Kidney capillary endothelial cell (primary cell): ENCODE measurements around the gene MYLK4.

Experiments
- DNase-seq: peaks from one replicate; pipeline ENCODE4 v3.0.0-alpha.2; 2018; ENCODE audit warnings: low spot score

Gene MYLK4

DNA sequence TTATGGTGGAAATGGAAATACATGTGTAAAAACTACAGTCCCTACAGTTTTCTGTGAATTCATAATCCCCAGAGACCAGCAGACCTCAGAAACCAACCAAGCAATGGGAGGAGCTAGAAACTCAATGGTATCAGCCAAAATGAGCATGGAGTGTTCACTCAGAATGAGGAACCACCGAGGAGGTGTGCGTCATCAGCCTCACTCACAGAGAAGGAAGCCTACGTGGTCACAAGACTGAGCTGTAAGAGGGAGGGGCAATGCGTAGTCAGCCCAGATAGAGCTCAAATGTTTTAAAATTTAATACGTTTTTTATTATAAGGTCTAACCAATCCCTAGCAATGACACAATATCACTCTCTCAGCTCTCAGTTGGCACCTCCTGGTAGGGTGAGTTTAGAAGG, 17.4 kb downstream of the MYLK4 start:
- DNase-seq: no peak

- DNase-seq: no peak
These were observed 18.1 kb downstream of the MYLK4 start for GRCh38 chr6:2732503-2733089.

DNA sequence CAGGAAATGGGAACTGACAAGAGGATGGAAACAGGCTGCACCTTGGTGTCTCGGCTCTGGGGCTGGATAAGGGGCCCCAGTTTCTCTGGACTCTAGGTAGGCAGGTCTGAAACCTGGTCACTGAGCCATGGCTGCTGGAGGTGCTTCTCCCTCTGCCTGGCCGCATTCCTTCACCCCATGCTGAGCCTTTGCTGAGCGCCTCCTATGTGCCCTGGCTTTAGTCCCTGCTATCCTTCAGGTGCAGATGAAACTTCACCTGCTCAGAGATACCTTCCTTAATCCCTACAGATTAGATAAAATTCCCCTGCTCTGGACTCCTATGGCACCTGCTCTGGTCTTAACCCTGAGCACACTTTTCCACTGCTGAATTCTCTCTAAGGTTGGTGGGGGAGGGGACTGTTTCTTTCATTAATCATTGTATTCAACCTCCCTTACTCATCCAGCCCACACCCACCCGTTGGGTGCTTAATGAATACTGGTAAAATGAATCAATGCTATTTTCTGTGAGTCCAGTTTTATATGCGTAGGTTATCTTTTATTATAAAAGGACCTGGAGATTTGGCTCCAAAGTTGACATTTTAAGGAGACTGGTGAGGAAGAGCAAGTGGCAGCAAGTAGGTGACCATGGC, 19.3 kb downstream of the MYLK4 start:
- DNase-seq: no peak

DNA sequence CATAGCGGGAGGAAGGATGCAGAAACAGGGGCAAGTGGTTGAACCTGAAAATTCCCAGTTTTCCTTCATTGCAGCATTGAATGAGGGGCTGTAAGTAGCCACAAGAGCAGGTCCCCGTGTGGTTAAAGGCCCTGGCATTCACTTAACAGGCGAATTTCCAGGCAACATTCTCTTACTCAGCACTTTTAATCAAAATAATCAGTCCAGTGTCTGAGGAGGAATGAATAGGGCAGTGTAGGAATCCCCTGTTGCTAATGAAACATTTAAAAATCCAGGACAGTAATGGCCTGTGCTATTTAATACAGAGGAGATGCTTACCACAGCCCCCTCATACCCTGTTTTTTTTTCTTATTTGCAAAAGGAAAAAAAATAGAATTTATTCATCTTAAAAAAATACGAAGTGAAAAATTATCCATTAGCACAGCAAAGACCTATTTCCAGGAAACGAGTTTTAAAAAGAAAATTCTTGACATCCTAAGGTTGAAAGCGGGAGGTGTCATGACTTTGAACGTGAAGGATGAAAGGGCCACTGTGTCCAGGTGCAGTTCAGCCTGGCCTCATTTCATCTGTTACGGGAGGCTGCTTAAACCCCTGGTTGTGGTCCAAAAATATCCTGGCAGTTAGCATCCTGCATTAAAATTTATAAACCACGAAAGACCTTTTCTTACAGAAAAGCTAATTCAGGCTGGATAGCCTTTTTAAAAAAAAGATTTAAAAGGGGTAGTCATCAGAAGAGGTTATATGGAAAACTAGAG, 20.2 kb downstream of the MYLK4 start:
- DNase-seq: no peak

DNA sequence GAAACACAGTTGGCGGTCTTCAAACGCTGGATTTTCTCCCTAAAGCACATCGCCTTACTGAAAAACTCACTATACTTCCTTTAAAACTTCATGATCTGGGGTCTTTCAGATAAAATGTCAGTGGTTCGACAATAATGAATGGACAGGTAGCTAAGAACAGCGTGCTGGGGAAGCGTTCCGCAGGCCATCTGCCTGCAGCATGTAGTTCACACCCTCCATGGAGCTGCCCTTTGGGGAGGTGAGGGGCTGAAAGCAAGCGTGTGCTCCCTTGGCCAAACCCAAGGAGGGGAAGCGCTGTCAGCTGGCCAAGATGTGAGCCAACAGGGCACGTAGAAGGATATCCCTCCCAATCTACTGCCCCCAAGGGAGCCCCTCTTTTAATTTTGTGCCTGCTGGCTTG, 20.8 kb downstream of the MYLK4 start:
- no peak for DNase-seq

GRCh38 chr6:2725999-2726567, 24.6 kb downstream of the MYLK4 start:
- no peak for DNase-seq

DNA sequence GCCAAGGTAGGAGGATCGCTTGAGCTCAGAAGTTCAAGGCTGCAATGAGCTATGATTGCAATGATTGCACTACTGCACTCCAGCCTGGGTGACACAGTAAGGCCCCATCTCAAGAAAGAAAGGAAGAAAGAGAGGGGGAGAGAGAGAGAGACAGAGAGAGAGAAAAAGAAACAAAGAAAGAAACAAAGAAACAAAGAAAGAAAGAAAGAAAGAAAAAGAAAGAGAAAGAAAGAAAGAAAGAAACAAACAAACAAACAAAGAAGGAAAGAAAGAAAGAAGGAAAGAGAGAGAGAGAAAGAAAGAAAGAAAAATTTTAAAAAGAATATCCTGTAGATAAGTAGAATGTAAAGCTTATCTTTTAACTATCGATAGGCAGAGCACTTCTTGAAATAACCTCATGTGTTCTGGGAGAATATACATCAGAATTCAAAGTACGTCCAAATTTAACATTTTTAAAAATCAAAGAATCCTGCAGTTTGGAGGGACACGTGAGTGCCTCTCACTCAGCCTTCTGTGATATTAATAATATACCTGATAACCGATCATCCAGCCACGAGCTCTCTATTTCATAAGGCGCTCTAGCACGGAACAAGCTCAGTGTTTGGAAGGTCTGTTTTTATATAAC, 25.2 kb downstream of the MYLK4 start:
- DNase-seq: no peak

GRCh38 chr6:2721219-2721618, 29.5 kb downstream of the MYLK4 start:
- DNase-seq: no peak

DNA sequence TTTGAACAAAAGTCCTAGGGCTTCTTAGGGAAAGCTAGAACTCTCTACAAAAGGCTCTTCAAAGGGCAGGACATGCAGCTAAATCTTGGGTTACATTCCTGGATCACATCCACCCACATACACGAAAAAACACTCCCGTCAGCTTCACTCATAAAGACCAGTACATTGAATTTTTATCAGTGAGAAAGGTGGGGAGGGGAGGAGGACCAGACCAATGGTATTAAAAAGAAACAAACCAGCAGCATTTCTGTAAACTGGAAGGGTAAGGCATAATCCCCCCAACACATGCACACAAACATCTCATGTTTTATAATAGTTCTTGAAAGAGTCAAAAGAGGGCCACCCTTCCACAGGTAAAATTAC, 31.6 kb downstream of the MYLK4 start:
- DNase-seq: no peak

- peak; percentile 13 for DNase-seq
These were observed 32.2 kb downstream of the MYLK4 start for GRCh38 chr6:2718334-2719092.

- DNase-seq: no peak
These were observed 33.6 kb downstream of the MYLK4 start for GRCh38 chr6:2716936-2717700.

DNA sequence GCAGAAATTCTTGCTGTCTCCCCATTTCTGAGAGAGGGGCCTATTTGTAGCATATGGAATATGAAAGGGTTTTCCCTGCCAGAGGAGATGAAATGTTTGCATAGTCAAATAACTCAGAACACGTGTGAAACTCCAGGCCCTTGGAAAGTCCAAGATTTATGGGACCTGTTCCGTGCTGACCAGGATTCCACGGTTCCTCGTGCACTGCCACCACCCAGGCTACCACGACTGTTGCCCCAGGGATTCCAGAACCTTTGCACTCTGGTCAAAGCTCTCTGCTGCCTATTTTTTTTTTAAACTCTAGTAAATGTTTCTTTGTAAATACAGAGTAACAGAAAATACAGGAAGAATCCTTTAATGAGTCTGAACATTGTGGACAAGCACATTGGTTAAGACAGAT, 35.0 kb downstream of the MYLK4 start:
- DNase-seq: no peak

GRCh38 chr6:2714111-2714895, 36.4 kb downstream of the MYLK4 start:
- no peak for DNase-seq

- no peak for DNase-seq
These were observed 37.1 kb downstream of the MYLK4 start for GRCh38 chr6:2713473-2714110.

DNA sequence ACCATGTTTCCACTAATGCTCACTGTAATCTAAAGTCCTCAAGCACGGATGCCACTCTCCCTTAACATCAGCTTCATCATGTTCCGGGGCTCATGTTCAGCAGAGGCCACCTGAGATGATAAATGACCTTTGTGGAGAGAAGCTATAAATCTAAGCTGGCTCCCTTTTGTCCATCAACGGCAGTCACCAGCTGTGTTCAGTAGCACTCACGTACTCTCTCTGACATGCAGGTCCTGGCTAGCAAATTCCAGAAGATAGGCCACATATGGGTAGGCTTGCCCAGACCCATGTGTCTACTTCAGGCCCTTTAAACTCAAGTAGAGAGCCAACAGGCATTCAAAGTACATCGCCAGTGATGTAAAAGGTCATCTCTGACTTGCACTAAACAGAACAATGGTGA, 38.6 kb downstream of the MYLK4 start:
- no peak for DNase-seq

DNA sequence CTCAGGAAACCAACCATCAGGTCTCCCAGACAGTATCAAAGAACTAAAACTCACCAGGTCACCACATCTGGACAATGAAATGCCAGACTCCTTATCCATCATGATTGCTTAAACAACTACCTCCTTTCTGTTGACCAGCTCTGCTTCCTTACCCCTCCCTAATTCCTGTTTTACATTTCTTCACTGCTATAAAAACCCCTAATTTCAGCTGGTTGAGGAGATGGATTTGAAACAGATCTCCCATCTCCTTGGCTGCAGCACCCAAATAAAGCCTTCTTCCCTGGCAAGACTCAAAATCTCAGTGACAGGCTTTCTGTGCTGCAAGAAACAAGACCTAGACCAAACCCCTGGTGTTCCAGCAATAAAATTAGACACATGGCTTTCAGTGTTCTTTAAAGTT, 40.3 kb downstream of the MYLK4 start:
- no peak for DNase-seq

DNA sequence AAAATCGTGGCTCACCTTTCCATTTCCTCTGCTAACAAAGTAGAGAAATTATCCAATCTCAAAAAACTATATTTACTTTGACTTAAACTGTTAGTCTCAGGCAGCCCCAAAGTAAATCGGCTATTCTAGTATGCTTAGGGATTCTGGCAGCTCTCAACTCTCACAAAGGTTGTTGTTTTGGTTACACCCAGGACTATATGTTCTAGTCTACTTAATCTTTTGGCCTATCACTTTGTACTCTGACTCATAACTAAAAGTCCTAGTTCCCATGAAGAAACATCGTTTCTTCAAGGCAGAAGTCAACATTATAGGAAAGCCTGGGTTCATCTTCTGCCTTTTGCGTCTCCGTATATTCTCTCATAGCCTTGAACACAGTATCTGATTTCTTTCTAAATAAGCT, 42.3 kb downstream of the MYLK4 start:
- DNase-seq: no peak

DNA sequence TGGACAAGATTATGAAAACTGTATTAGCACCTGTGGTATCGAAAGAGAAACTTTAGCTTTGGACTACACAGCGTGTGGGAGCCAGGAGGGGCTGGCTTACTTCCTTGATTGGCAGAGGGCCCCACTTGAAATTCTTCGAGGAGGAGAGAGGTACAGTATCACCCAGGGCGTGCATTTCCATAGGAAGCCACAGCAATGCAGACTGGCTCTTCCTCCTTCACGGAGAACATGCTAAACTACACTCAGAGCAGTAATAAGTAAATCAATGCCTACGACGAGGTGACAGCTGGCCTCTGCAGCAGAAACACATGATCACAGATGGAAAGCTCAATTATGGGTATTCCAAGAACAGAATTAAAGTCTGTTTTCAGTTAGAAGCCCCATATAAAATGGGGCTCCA, 44.2 kb downstream of the MYLK4 start:
- DNase-seq: no peak

DNA sequence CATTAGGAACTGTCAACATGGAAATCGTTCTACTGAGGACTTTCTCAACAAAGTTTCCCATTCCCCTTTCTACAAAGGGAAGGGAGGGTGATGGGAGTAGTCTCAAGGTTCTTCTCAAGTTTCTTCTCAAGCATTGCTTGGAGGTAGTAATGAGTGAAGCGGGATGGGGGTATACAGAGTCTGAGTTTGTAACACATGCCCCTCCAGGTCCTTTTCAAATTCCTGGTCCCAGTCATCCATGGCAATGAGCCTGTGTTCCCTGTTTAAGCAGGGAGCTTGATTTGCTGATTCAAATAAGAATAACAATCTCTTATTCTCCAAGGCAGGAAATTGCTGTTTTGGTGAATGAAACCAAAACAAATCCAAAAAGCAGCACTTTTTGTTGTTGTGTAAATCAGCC, 45.5 kb downstream of the MYLK4 start:
- DNase-seq: no peak

DNA sequence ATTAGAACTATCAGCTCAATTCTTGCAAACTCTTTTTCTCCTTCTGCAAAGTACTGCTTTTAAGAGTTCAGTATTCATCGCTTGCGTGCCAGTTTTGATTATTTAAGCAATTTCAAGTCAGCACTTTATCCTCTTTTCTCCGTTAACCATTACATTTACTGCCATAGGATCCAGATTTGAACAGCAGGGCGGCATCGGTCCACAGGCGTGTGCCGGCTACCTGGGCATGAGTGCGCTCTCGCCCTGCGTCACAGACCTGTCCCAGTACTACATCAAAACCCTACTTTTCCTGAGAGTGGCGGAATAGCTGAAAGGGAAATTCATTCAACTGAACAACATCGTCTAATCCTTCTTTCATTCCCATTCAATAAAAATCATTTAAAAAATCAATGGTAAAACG, 53.4 kb downstream of the MYLK4 start:
- no peak for DNase-seq
